Osteocyte (in vitro differentiated cells): ENCODE measurements around the gene PGP. TPM values are rescaled to one million over a fixed set of nuclear protein-coding genes. Genes with fewer than 3 reads are reported as not detected.

Experiments used
- DNase-seq: peaks from one replicate; pipeline ENCODE4 v3.0.0; 2021; ENCODE audit warnings: mixed read lengths; ENCODE audit not compliant: unreplicated experiment; ENCODE audit errors: extremely low spot score
- H3K27ac Mint-ChIP-seq: one replicate; pipeline ENCODE4 v1.8.0; 2021; ENCODE audit warnings: mild to moderate bottlenecking, mixed read lengths; ENCODE audit not compliant: unreplicated experiment
- H3K27me3 Mint-ChIP-seq: one replicate; pipeline ENCODE4 v1.8.0; 2021; ENCODE audit warnings: mixed read lengths; ENCODE audit not compliant: unreplicated experiment
- H3K36me3 Mint-ChIP-seq: one replicate; pipeline ENCODE4 v1.8.0; 2021; ENCODE audit warnings: mixed read lengths; ENCODE audit not compliant: unreplicated experiment
- H3K4me1 Mint-ChIP-seq: one replicate; pipeline ENCODE4 v1.8.0; 2021; ENCODE audit warnings: mixed read lengths; ENCODE audit not compliant: unreplicated experiment
- H3K4me3 Mint-ChIP-seq: one replicate; pipeline ENCODE4 v1.8.0; 2021; ENCODE audit warnings: mild to moderate bottlenecking, moderate library complexity, mixed read lengths; ENCODE audit not compliant: unreplicated experiment
- H3K9me3 Mint-ChIP-seq: one replicate; pipeline ENCODE4 v1.8.0; 2021; ENCODE audit warnings: mixed read lengths; ENCODE audit not compliant: unreplicated experiment
- total RNA-seq: library from RNA; stranded (reverse); gene quantifications from 2 replicates; pipeline ENCODE4 v1.2.1, GENCODE V29; 2021
- TF ChIP-seq, protein P1 (sequence below): fragments of 200-600 bp; sonication (generic); IDR thresholded peaks from 2 replicates; pipeline ENCODE4 v1.5.0; 2021; ENCODE audit warnings: antibody characterized with exemption, mild to moderate bottlenecking, moderate library complexity

PGP gene
- total RNA-seq, 1 donor from 2014 or later, result 15.0 TPM

DNA sequence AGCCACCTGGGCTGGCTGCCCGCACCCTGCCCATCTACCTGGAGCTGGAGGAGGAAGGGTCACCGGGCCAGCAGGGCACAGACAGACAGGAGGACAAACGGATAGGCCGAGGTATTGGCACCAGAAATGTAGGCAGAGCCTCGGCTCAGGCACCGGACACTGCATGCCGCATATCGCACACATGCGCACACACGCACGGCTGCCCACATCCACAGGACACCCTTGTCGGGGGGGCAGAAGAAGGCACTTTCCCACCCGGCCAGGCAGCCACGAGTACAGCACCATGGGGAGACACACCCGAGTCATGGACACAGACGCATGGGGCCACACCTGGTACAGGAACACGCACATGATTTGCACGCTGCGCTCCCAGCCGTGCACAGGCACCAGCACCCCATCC, 32.7 kb downstream of the PGP start:
- Mint-ChIP-seq H3K27ac (no peak overlapping the region), H3K4me1 (no peaks in the 10 kb centered on the region), H3K36me3 (peaks cover 2% of the 10 kb centered on the region), H3K4me3 (no peak overlapping the region), H3K9me3 (no peaks in the 10 kb centered on the region), H3K27me3 (no peaks in the 10 kb centered on the region)
- no peak for DNase-seq
- TF ChIP-seq, protein P1, sequence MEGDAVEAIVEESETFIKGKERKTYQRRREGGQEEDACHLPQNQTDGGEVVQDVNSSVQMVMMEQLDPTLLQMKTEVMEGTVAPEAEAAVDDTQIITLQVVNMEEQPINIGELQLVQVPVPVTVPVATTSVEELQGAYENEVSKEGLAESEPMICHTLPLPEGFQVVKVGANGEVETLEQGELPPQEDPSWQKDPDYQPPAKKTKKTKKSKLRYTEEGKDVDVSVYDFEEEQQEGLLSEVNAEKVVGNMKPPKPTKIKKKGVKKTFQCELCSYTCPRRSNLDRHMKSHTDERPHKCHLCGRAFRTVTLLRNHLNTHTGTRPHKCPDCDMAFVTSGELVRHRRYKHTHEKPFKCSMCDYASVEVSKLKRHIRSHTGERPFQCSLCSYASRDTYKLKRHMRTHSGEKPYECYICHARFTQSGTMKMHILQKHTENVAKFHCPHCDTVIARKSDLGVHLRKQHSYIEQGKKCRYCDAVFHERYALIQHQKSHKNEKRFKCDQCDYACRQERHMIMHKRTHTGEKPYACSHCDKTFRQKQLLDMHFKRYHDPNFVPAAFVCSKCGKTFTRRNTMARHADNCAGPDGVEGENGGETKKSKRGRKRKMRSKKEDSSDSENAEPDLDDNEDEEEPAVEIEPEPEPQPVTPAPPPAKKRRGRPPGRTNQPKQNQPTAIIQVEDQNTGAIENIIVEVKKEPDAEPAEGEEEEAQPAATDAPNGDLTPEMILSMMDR, result no peak

DNA sequence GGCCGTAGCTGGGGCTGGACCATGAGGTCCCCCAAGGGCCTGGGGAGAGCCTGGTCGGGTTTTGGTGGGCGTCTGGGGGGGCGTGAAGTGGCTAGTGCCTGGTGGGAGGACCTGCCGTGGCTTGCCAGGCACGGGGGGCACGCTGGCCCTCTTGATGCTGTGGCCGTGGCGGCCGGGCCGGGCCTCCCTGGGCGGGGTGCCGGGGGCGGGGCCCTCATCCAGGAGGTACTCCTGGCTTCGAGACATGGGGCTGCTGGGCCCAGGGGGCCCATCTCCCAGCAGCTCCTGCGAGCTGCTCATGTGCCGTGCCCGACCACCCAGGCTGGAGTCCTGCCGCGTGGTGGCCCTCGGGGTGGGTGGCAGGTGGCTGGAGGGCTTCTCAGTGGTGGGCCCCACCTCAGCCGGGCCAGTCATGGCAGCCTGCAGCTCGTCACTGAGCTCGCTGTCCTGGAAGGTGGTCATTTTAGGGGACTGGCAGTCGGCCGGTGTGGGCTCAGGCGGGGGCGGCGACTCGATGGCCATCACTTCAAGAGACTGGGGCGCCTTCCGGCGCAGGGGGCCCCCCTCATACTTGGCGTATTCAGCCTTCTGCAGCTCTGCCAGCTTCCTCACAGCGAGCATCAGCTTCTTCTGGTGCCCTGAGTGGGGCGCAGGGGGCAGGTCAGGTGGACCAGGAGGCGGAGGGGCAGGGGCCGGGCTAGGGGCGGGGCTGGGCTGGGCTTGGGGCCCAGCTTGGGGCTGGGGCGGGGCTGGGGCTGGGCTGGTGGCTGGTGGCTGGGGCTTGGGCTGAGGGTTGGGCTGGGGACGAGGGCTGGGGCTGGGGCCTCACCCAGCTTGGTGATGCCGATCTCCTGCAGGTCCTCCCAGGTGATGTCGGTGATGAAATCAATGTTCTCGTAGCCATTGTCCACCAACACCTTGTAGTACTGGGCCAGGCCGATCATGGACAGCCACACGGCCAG, 33.4 kb downstream of the PGP start:
- peaks cover 3% of the 10 kb centered on the region for H3K36me3 Mint-ChIP-seq
- H3K27ac Mint-ChIP-seq, result no peak overlapping the region
- no peak for DNase-seq
- H3K9me3 Mint-ChIP-seq, result no peaks in the 10 kb centered on the region
- TF ChIP-seq, protein P1, result no peak
- no peaks in the 10 kb centered on the region for H3K4me1 Mint-ChIP-seq
- H3K4me3 Mint-ChIP-seq, result no peak overlapping the region
- H3K27me3 Mint-ChIP-seq, result no peaks in the 10 kb centered on the region

DNA sequence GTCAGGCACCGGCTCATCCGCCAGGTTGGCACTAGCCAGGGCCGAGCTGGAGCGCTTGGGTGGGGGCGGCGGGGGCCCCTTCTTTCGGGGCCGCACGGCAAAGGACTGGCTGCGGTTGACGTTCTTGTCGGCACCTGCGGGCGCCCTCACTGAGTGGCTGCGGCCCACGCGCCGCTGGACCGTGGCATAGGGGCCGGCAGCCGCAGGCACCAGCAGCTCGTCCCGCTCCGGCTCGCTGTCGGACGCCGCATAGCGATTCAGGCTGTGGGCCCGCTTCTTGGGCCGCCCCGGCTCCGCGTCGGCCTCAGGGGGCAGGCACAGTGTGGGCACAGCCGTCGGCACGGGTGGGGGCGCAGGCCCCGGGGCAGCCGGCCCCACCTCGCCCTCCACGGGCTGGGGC, 34.2 kb downstream of the PGP start:
- TF ChIP-seq, protein P1, result no peak
- H3K27ac Mint-ChIP-seq, result no peak overlapping the region

GRCh38 chr16:2179576-2179975, 35.1 kb downstream of the PGP start:
- DNase-seq, result no peak
- H3K36me3 Mint-ChIP-seq, result peaks cover 9% of the 10 kb centered on the region
- no peaks in the 10 kb centered on the region for H3K9me3 Mint-ChIP-seq
- no peaks in the 10 kb centered on the region for H3K4me1 Mint-ChIP-seq
- no peak overlapping the region for H3K27ac Mint-ChIP-seq
- H3K4me3 Mint-ChIP-seq, result no peak overlapping the region
- no peaks in the 10 kb centered on the region for H3K27me3 Mint-ChIP-seq
- TF ChIP-seq, protein P1, result no peak

More for the DNA sequence above, 34.2 kb downstream of the PGP start:
- no peak overlapping the region for H3K4me3 Mint-ChIP-seq
- no peaks in the 10 kb centered on the region for H3K27me3 Mint-ChIP-seq
- DNase-seq, result no peak
- H3K9me3 Mint-ChIP-seq, result no peaks in the 10 kb centered on the region
- peaks cover 8% of the 10 kb centered on the region for H3K36me3 Mint-ChIP-seq
- H3K4me1 Mint-ChIP-seq, result no peaks in the 10 kb centered on the region

DNA sequence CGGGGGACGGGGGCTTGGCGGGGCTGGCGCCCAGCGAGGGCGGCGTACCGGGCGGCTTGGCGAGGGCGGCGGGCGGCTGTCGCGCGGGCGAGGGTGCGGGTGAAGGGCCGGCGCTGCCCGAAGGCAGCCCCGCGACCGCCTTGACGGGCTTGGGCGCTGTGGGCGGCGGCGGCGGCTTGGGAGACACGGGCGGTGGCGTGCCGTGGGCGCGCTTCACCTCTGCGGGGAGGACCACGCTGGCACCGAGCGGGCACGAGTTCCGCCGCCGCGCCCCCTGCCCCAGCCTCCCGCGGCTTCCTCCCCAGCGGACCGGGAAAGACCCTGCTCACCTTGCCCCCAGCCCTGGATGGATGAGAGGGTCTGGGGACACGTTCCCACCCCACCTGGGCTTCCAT, 35.5 kb downstream of the PGP start:
- no peak for DNase-seq
- no peak overlapping the region for H3K27ac Mint-ChIP-seq
- peaks cover 13% of the 10 kb centered on the region for H3K36me3 Mint-ChIP-seq
- TF ChIP-seq, protein P1, result no peak
- no peaks in the 10 kb centered on the region for H3K4me1 Mint-ChIP-seq
- H3K4me3 Mint-ChIP-seq, result no peak overlapping the region
- H3K9me3 Mint-ChIP-seq, result no peaks in the 10 kb centered on the region
- H3K27me3 Mint-ChIP-seq, result no peaks in the 10 kb centered on the region
